SK-N-MC (cell line): ENCODE results near the gene ZNF776.
A peak's percentile ranks its signal among the peaks of the same experiment; 100 is the strongest.
"Not testable (repeated sequence)": the region's sequence is repeated elsewhere in the genome, so short reads cannot be mapped to it uniquely, and the experiment has no call there.

ENCODE experiments used
- DNase-seq: peaks from one replicate; pipeline ENCODE4 v3.0.0-alpha.2; 2011; ENCODE audit warnings: low read depth, low spot score
- H3K27ac ChIP-seq: fragments of 200-600 bp; sonication (generic); 2 replicates; pipeline ENCODE4 v1.5.1; 2016; ENCODE audit warnings: mixed run types
- H3K36me3 ChIP-seq: fragments of 200-600 bp; sonication (generic); 2 replicates; pipeline ENCODE4 v1.6.1; 2017; ENCODE audit warnings: antibody characterized with exemption, low read length, mixed read lengths; ENCODE audit not compliant: insufficient read depth
- H3K4me3 ChIP-seq: fragments of 200-600 bp; sonication (generic); 2 replicates; pipeline ENCODE4 v1.5.1; 2016
- H3K9ac ChIP-seq: fragments of 200-600 bp; sonication (generic); 2 replicates; pipeline ENCODE4 v1.8.0; 2017; ENCODE audit warnings: mixed run types, mixed read lengths; ENCODE audit not compliant: insufficient read length
- H3K9me3 ChIP-seq: fragments of 200-600 bp; sonication (generic); 2 replicates; pipeline ENCODE4 v1.6.1; 2017; ENCODE audit warnings: low read depth, mild to moderate bottlenecking, antibody characterized with exemption, low read length, moderate library complexity, mixed read lengths
- EZH2 ChIP-seq: fragments of 200-600 bp; sonication (generic); IDR thresholded peaks from one replicate; pipeline ENCODE4 v1.6.1; 2017; ENCODE audit warnings: antibody characterized with exemption
- FOXP2 ChIP-seq: optimal IDR thresholded peaks from 2 replicates; pipeline ENCODE3; 2011; ENCODE audit warnings: mild to moderate bottlenecking, moderate library complexity; ENCODE audit not compliant: insufficient read depth; ENCODE audit errors: extremely low read length, control extremely low read depth
- POLR2AphosphoS5 ChIP-seq: IDR thresholded peaks from 2 replicates; pipeline ENCODE4 v1.6.1; 2012; ENCODE audit warnings: mild to moderate bottlenecking, low read depth, low read length, borderline replicate concordance

Gene ZNF776

GRCh38 chr19:57720878-57721277, 25.7 kb upstream of the ZNF776 start:
- Histone ChIP-seq H3K27ac (no peak overlapping the region), H3K9me3 (peaks cover 12% of the 10 kb centered on the region; the same call in 1 of the 2 replicates), H3K4me3 (no peak overlapping the region), H3K9ac (no peak overlapping the region), H3K36me3 (peaks cover 26% of the 10 kb centered on the region; the same call in 1 of the 2 replicates)
- DNase-seq, result no peak
- TF ChIP-seq POLR2AphosphoS5 (no peak), EZH2 (no peak), FOXP2 (no peak)

- DNase-seq, H3K4me3 ChIP-seq, H3K36me3 ChIP-seq, H3K9ac ChIP-seq, H3K27ac ChIP-seq: not testable (repeated sequence)
- H3K9me3 ChIP-seq, result peaks cover 11% of the 10 kb centered on the region; the same call in 1 of the 2 replicates
Measured at GRCh38 chr19:57738320-57738719, 8.3 kb upstream of the ZNF776 start.

GRCh38 chr19:57738770-57739169, 7.8 kb upstream of the ZNF776 start:
- not testable (repeated sequence) for H3K27ac ChIP-seq, H3K9ac ChIP-seq, H3K4me3 ChIP-seq, H3K36me3 ChIP-seq, DNase-seq, H3K9me3 ChIP-seq

GRCh38 chr19:57747472-57747807, 825 bp downstream of the ZNF776 start:
- peaks cover 47% of the 10 kb centered on the region for H3K36me3 ChIP-seq
- TF ChIP-seq FOXP2 (no peak), EZH2 (no peak), POLR2AphosphoS5 (no peak)
- no peak overlapping the region for H3K27ac ChIP-seq
- peaks cover 35% of the 10 kb centered on the region for H3K9me3 ChIP-seq
- H3K9ac ChIP-seq, result peak overlapping the region; percentile 93
- H3K4me3 ChIP-seq, result peak overlapping the region; percentile 95
- DNase-seq, result no peak

- peak overlapping the region; percentile 95 for H3K4me3 ChIP-seq
- peaks cover 53% of the 10 kb centered on the region for H3K36me3 ChIP-seq
- H3K9ac ChIP-seq, result no peak overlapping the region
- TF ChIP-seq FOXP2, result no peak
- TF ChIP-seq EZH2, result no peak
- TF ChIP-seq POLR2AphosphoS5, result no peak
- peaks cover 38% of the 10 kb centered on the region for H3K9me3 ChIP-seq
- DNase-seq, result no peak
- no peak overlapping the region for H3K27ac ChIP-seq
Measured at GRCh38 chr19:57748029-57748428, 1.4 kb downstream of the ZNF776 start.

GRCh38 chr19:57754091-57754673, 7.6 kb downstream of the ZNF776 start:
- Histone ChIP-seq H3K4me3 (no peak overlapping the region), H3K9me3 (peaks cover 44% of the 10 kb centered on the region), H3K9ac (no peak overlapping the region), H3K27ac (no peak overlapping the region), H3K36me3 (peaks cover 100% of the 10 kb centered on the region)
- no peak for DNase-seq
- no peak for TF ChIP-seq FOXP2

GRCh38 chr19:57755031-57755430, 8.4 kb downstream of the ZNF776 start:
- Histone ChIP-seq H3K9ac (no peak overlapping the region), H3K9me3 (peaks cover 35% of the 10 kb centered on the region), H3K4me3 (no peak overlapping the region), H3K36me3 (peaks cover 100% of the 10 kb centered on the region), H3K27ac (no peak overlapping the region)
- DNase-seq, result no peak
- TF ChIP-seq EZH2 (no peak), FOXP2 (no peak), POLR2AphosphoS5 (no peak)

- no peak overlapping the region for H3K9ac ChIP-seq
- H3K4me3 ChIP-seq, result no peak overlapping the region
- no peak for TF ChIP-seq EZH2
- TF ChIP-seq FOXP2, result no peak
- H3K9me3 ChIP-seq, result peaks cover 17% of the 10 kb centered on the region
- peaks cover 85% of the 10 kb centered on the region for H3K36me3 ChIP-seq
- DNase-seq, result no peak
- no peak overlapping the region for H3K27ac ChIP-seq
Measured at GRCh38 chr19:57757941-57758340, 11.3 kb downstream of the ZNF776 start.

- DNase-seq, result no peak
- Histone ChIP-seq H3K36me3 (peaks cover 77% of the 10 kb centered on the region), H3K4me3 (no peak overlapping the region), H3K9me3 (peaks cover 6% of the 10 kb centered on the region), H3K27ac (no peak overlapping the region), H3K9ac (no peak overlapping the region)
- TF ChIP-seq FOXP2 (no peak), POLR2AphosphoS5 (no peak), EZH2 (no peak)
Measured at GRCh38 chr19:57759096-57759495, 12.5 kb downstream of the ZNF776 start.
